ENCODE data around the gene BCL11A. TPM values are rescaled to one million over a fixed set of nuclear protein-coding genes. Genes with fewer than 3 reads are reported as not detected.

BCL11A gene
- total RNA-seq, 4 donors from 2014 or later: 4.6 to 12.8 (median 9.0) TPM

DNA sequence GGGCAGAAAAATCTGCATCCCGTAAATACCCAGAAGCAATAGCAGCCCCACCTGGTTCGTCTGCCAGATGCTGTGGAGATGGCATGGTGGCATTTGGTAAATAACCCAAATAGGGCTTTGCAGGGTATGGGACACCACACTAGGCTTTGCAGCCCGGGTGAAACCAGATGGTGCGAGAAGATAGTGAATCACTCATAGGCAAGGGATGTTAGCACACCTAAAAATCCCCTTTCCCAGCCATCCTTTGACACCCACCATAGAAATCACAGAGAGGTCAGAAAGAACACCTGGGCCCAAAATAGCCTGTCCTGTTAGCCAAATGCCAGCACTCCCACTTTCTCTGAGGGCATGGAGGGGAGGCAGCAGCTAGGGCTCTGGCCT is 47.6 kb downstream of the BCL11A start:
- no peak for DNase-seq
- Histone ChIP-seq H3K4me1 (no peaks in the 10 kb centered on the region), H3K4me3 (replicated peaks in 1 of 3) (no peak overlapping the region), H3K9me3 (no peaks in the 10 kb centered on the region), H3K27me3 (no peaks in the 10 kb centered on the region), H3K36me3 (no peaks in the 10 kb centered on the region), H3K27ac (no peak overlapping the region)
- WGBS, 2 donors: 94 to 95% methylated on average over 4 of the region's 4 CpGs
- TF ChIP-seq CTCF (IDR thresholded peaks at IDR 0.05): no peak
- no peak for TF ChIP-seq POLR2A (IDR thresholded peaks at IDR 0.05)
- intact Hi-C loops (cut with DNase I): no loop called here

DNA sequence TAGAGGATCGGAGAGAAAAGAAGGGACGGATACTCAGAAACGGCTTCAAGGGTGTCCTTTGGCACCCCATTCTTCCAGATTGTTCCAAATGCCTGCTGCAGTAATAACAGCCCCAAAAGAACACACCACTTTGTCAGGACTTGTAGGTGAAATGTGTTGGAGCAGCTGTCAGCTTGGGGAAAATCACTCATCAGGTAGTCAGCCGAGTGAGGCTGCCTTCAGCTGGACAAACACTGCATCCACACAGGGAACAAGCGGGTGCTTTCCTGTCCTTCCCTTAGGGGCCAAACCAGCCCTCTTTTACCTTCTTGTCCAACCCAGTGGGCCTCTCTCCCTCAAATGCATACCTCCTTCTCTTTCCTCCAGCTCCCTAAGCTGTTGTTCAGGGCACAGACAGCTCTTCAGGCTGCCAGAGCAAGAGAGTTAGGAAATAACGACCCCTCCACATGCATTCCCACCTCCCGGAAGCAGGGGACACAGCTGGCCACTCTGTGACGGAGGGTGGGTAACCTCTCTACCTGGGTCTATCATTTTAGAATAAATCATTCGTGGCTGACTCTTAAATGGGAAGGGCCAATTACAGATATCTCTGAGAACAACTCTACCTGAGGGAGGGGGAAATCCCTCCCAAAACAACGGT is 48.1 kb downstream of the BCL11A start:
- H3K4me3 ChIP-seq (replicated peaks in 1 of 3): no peak overlapping the region
- no peak for DNase-seq
- intact Hi-C loops (cut with DNase I): no loop called here
- TF ChIP-seq CTCF (IDR thresholded peaks at IDR 0.05) (no peak), POLR2A (IDR thresholded peaks at IDR 0.05) (no peak)
- no peaks in the 10 kb centered on the region for H3K36me3 ChIP-seq
- H3K27me3 ChIP-seq: no peaks in the 10 kb centered on the region
- no peaks in the 10 kb centered on the region for H3K9me3 ChIP-seq
- no peaks in the 10 kb centered on the region for H3K4me1 ChIP-seq
- no peak overlapping the region for H3K27ac ChIP-seq
- 80 to 88% methylated on average over 10 of the region's 10 CpGs for WGBS, 2 donors

DNA sequence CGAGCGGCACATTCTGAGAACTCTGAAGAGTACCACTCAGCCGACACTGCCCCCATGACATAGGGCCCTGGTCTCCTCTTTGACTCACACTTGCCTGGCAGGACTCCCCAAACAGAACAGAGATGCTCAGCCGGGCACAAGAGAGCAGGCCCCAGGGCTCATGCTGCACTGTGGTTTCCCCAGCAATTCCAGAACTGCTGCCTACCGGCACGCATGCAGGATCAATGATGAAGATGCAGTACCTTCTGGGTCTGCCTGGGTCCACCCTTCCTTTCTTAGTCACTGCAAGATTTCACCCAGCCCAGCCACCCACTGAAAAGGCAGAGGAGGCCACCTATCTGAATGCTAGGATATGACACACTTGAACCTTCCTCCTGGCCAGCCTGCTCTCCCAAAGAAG is 49.4 kb downstream of the BCL11A start:
- no peaks in the 10 kb centered on the region for H3K4me1 ChIP-seq
- TF ChIP-seq CTCF (IDR thresholded peaks at IDR 0.05): no peak
- no peak for TF ChIP-seq POLR2A (IDR thresholded peaks at IDR 0.05)
- no peak for DNase-seq
- no peak overlapping the region for H3K27ac ChIP-seq
- WGBS, 2 donors: 89 to 93% methylated on average over 3 to 6 of the region's 6 CpGs
- no peaks in the 10 kb centered on the region for H3K27me3 ChIP-seq
- no peak overlapping the region for H3K4me3 ChIP-seq (replicated peaks in 1 of 3)
- intact Hi-C loops (cut with DNase I): no loop called here
- no peaks in the 10 kb centered on the region for H3K36me3 ChIP-seq
- no peaks in the 10 kb centered on the region for H3K9me3 ChIP-seq

- Histone ChIP-seq H3K27ac (no peak overlapping the region), H3K4me3 (replicated peaks in 1 of 3) (no peak overlapping the region), H3K27me3 (no peaks in the 10 kb centered on the region), H3K9me3 (no peaks in the 10 kb centered on the region), H3K4me1 (no peaks in the 10 kb centered on the region), H3K36me3 (no peaks in the 10 kb centered on the region)
- WGBS, 2 donors: 84 to 86% methylated on average over 4 of the region's 4 CpGs
- DNase-seq: no peak
- intact Hi-C loops (cut with DNase I): no loop called here
- TF ChIP-seq CTCF (IDR thresholded peaks at IDR 0.05) (no peak), POLR2A (IDR thresholded peaks at IDR 0.05) (no peak)
Measured at GRCh38 chr2:60502144-60502543, 51.3 kb downstream of the BCL11A start.

GRCh38 chr2:60500861-60501260 is 52.6 kb downstream of the BCL11A start:
- 85 to 90% methylated on average over 2 of the region's 2 CpGs for WGBS, 2 donors
- Histone ChIP-seq H3K4me3 (replicated peaks in 1 of 3) (no peak overlapping the region), H3K4me1 (no peaks in the 10 kb centered on the region), H3K36me3 (no peaks in the 10 kb centered on the region), H3K27me3 (no peaks in the 10 kb centered on the region), H3K27ac (no peak overlapping the region), H3K9me3 (no peaks in the 10 kb centered on the region)
- DNase-seq: no peak
- no peak for TF ChIP-seq CTCF (IDR thresholded peaks at IDR 0.05)
- TF ChIP-seq POLR2A (IDR thresholded peaks at IDR 0.05): no peak
- intact Hi-C loops (cut with DNase I): no loop called here
